Astrocyte (in vitro differentiated cells and primary cell): Measurements from ENCODE around the gene ACTN4. TPM values are rescaled to one million over a fixed set of nuclear protein-coding genes. Genes with fewer than 3 reads are reported as not detected.

Experiments used
- DNase-seq: peaks from one replicate; pipeline ENCODE4 v3.0.0-alpha.2; 2010; ENCODE audit warnings: low read depth
- FAIRE-seq: peaks from 2 replicates; lab custom pipeline; 2011; peaks lifted over from hg19 to GRCh38; lab: Jason Lieb, UNC
- H2AFZ ChIP-seq: 2 replicates; pipeline ENCODE4 v1.6.0; 2012; ENCODE audit warnings: low read depth, low read length, inconsistent platforms
- H3K27ac ChIP-seq: 2 replicates; pipeline ENCODE4 v1.5.1; 2011; ENCODE audit warnings: low read depth, low read length, inconsistent platforms
- H3K27me3 ChIP-seq: 2 replicates; pipeline ENCODE4 v1.6.0; 2011; ENCODE audit warnings: low read length, inconsistent platforms; ENCODE audit not compliant: insufficient read depth
- H3K36me3 ChIP-seq: 2 replicates; pipeline ENCODE4 v1.5.1; 2011; ENCODE audit warnings: low read length, inconsistent platforms; ENCODE audit not compliant: insufficient read depth
- H3K4me1 ChIP-seq: 2 replicates; pipeline ENCODE4 v1.5.1; 2011; ENCODE audit warnings: low read length, inconsistent platforms; ENCODE audit not compliant: insufficient read depth
- H3K4me2 ChIP-seq: 2 replicates; pipeline ENCODE4 v1.6.0; 2012; ENCODE audit warnings: low read length, inconsistent platforms
- H3K4me3 ChIP-seq: 2 replicates; pipeline ENCODE4 v1.5.1; 2011; ENCODE audit warnings: low read depth, mild to moderate bottlenecking, low read length, inconsistent platforms; ENCODE audit not compliant: insufficient read depth
- H3K79me2 ChIP-seq: 2 replicates; pipeline ENCODE4 v1.6.0; 2012; ENCODE audit warnings: mild to moderate bottlenecking, low read length, inconsistent platforms; ENCODE audit not compliant: insufficient read depth
- H3K9ac ChIP-seq: 2 replicates; pipeline ENCODE4 v1.6.0; 2012; ENCODE audit warnings: mild to moderate bottlenecking, low read length, inconsistent platforms
- H3K9me3 ChIP-seq: 2 replicates; pipeline ENCODE4 v1.5.1; 2012; ENCODE audit warnings: low read depth, mild to moderate bottlenecking, low read length, inconsistent platforms; ENCODE audit not compliant: insufficient read depth
- H4K20me1 ChIP-seq: 2 replicates; pipeline ENCODE4 v1.6.0; 2012; ENCODE audit warnings: low read length, inconsistent platforms; ENCODE audit not compliant: insufficient read depth
- H3K27ac Mint-ChIP-seq: one replicate; pipeline ENCODE4 v1.8.0; 2021; ENCODE audit warnings: mild to moderate bottlenecking, mixed read lengths; ENCODE audit not compliant: unreplicated experiment
- H3K27me3 Mint-ChIP-seq: one replicate; pipeline ENCODE4 v1.8.0; 2021; ENCODE audit warnings: low read depth, mixed read lengths; ENCODE audit not compliant: unreplicated experiment
- H3K36me3 Mint-ChIP-seq: one replicate; pipeline ENCODE4 v1.8.0; 2021; ENCODE audit warnings: low read depth, mixed read lengths; ENCODE audit not compliant: unreplicated experiment
- H3K4me1 Mint-ChIP-seq: one replicate; pipeline ENCODE4 v1.8.0; 2021; ENCODE audit warnings: low read depth, mixed read lengths; ENCODE audit not compliant: unreplicated experiment
- H3K4me3 Mint-ChIP-seq: one replicate; pipeline ENCODE4 v1.8.0; 2021; ENCODE audit warnings: mild to moderate bottlenecking, moderate library complexity, mixed read lengths; ENCODE audit not compliant: unreplicated experiment
- H3K9me3 Mint-ChIP-seq: one replicate; pipeline ENCODE4 v1.8.0; 2021; ENCODE audit warnings: mild to moderate bottlenecking, mixed read lengths; ENCODE audit not compliant: unreplicated experiment
- CTCF ChIP-seq: IDR thresholded peaks from 2 replicates; pipeline ENCODE4 v1.5.1; 2011; ENCODE audit warnings: low read depth, mild to moderate bottlenecking, inconsistent platforms, low read length, moderate library complexity; ENCODE audit not compliant: insufficient read depth
- EZH2 ChIP-seq: IDR thresholded peaks from 2 replicates; pipeline ENCODE4 v1.6.1; 2012; ENCODE audit warnings: mild to moderate bottlenecking, low read length, inconsistent platforms; ENCODE audit not compliant: insufficient read depth
- total RNA-seq: library from RNA; stranded (reverse); gene quantifications from 2 replicates; pipeline ENCODE4 v1.2.1, GENCODE V29; 2021

The ACTN4 gene
- total RNA-seq, 1 donor from 2014 or later, result 879 TPM

DNA sequence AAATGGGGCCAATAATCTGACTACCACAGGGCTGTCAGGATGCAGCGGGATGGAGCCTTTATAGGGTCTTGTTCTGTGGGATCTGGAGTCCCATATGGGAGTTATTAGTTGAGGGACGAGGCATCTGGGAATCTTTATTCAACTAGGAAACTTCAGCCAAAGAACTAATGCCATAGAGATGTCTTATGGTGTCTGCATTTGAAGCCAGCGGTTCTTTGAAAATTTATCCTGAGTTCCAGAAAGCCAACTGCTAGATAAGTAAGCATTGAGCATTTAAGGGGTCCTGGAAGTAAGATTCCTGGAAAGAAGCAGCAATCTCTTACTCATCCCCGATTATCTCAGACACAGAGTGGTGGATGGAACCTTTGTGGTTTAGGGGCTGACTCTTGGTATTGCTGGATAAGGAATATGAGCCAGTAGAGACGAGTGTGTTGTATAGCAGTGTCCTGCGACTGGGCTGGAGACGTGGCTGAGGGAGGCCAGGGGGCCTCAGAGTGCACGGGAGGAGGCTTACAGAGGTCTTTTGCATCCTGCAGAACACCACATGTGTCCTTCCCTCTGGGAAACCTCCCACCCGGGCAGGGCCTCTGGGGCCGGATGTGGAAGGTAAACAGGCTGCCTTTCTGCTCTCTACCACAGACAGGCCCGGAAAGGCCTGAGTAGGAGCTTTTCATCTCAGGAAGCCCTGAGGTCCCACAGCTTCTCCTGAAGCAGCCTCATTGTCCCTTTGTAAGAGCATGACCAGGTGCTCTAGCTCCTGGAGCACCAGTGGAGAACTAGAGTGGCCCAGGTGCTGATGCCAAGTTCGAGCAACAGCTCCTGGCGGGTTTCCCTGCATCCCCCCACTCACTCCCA is 28.8 kb downstream of the ACTN4 start:
- Histone ChIP-seq H3K27ac (peak overlapping the region; percentile 46), H3K4me2 (peak overlapping the region; percentile 66), H3K4me3 (no peak overlapping the region), H3K4me1 (peaks cover 57% of the 10 kb centered on the region), H3K9ac (peak overlapping the region; percentile 29), H3K36me3 (peaks cover 16% of the 10 kb centered on the region), H2AFZ (no peak overlapping the region), H3K27me3 (no peaks in the 10 kb centered on the region), H3K9me3 (no peaks in the 10 kb centered on the region), H4K20me1 (peaks cover 84% of the 10 kb centered on the region), H3K79me2 (peaks cover 96% of the 10 kb centered on the region)
- Mint-ChIP-seq H3K36me3 (peaks cover 37% of the 10 kb centered on the region), H3K27ac (peak overlapping the region; percentile 93), H3K4me1 (peaks cover 77% of the 10 kb centered on the region), H3K9me3 (no peaks in the 10 kb centered on the region), H3K27me3 (no peaks in the 10 kb centered on the region), H3K4me3 (no peak overlapping the region)
- DNase-seq (peak; percentile 85), FAIRE-seq (no peak)
- TF ChIP-seq EZH2 (no peak), CTCF (no peak)

DNA sequence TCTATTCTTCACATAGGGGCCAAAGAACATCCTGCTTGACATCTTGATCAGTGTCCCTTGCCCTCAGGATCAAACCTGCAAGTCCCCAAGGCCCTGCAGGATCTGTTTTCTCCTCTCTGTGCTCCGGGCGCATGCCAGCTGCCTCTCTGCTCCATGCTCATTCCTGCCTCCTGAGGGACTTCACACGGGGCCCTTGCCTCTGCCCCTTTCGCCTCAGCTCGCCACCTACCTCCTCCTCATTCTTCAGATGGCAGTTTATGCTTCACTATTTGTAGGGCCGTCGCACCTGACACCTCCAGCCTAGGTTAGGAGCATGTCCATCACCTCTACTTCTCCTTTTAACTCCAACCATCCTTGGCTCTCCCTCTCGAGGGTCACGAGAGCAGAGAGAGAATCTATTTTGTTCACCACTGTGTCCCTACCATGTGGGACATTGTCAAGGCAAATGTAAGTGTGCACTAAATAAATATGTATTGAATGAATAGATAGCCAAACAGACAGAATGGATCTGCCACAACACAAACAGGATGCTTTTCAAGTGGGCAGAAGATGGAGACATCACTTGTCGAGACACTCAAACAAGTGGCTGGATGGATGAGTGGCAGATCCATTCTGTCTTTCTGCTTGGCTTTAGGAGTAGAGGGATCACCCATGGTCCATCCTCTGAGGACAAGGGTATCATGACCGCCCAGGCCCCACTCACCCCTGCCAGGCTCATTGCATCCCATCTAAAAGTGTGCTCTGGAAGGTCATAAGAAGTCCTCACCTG is 29.6 kb downstream of the ACTN4 start:
- H2AFZ ChIP-seq, result no peak overlapping the region
- no peaks in the 10 kb centered on the region for H3K27me3 ChIP-seq
- Mint-ChIP-seq H3K36me3 (peaks cover 36% of the 10 kb centered on the region), H3K27ac (peak overlapping the region; percentile 91), H3K9me3 (no peaks in the 10 kb centered on the region), H3K4me3 (peak overlapping the region; percentile 54), H3K27me3 (no peaks in the 10 kb centered on the region), H3K4me1 (peaks cover 74% of the 10 kb centered on the region)
- peak overlapping the region; percentile 66 for H3K4me2 ChIP-seq
- peaks cover 96% of the 10 kb centered on the region for H3K79me2 ChIP-seq
- H3K4me3 ChIP-seq, result no peak overlapping the region
- H3K9ac ChIP-seq, result peak overlapping the region; percentile 29
- peak overlapping the region; percentile 46 for H3K27ac ChIP-seq
- no peak for FAIRE-seq
- TF ChIP-seq EZH2, result no peak
- H3K9me3 ChIP-seq, result no peaks in the 10 kb centered on the region
- DNase-seq, result no peak
- H4K20me1 ChIP-seq, result peaks cover 79% of the 10 kb centered on the region
- peaks cover 16% of the 10 kb centered on the region for H3K36me3 ChIP-seq
- peaks cover 49% of the 10 kb centered on the region for H3K4me1 ChIP-seq

DNA sequence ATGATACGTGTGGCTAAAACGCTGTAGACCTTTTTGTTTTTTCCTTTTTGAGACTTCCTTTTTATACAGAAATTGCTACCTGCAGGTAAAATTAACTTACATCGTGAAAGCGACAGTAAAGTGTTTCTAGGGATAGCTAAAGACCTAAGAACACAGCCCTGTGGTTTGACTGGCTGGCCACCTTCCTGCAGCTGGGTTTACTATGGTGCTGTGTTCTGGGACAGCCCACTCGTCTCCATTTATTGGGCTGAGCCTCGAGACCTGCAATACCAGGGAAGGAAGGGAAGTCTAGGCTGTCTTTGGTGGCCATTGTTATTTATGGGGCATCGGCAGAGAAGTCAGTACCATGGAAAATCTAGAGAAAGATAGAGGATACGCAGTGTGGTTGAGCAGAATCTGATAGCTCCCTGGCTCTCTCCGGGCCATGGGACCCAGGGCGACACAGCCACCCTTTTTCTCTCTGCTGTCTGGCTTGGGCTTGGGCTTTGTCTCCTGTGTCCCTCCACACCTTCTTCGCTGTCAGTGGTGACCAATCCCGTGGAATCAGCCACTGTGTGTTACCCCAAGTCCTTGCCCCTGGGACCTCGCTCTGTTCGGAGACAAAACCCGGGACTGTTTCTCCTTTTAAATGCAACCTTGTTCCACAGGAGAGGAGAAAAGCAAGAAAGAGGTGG is 30.9 kb downstream of the ACTN4 start:
- Mint-ChIP-seq H3K36me3 (peaks cover 43% of the 10 kb centered on the region), H3K27me3 (no peaks in the 10 kb centered on the region), H3K4me3 (peak overlapping the region; percentile 66), H3K9me3 (no peaks in the 10 kb centered on the region), H3K4me1 (peaks cover 86% of the 10 kb centered on the region), H3K27ac (peak overlapping the region; percentile 91)
- no peak for DNase-seq
- Histone ChIP-seq H4K20me1 (peaks cover 72% of the 10 kb centered on the region), H3K79me2 (peaks cover 97% of the 10 kb centered on the region), H3K27ac (no peak overlapping the region), H3K4me1 (peaks cover 60% of the 10 kb centered on the region), H2AFZ (no peak overlapping the region), H3K36me3 (peaks cover 16% of the 10 kb centered on the region), H3K4me3 (no peak overlapping the region), H3K27me3 (no peaks in the 10 kb centered on the region), H3K4me2 (no peak overlapping the region), H3K9ac (no peak overlapping the region), H3K9me3 (no peaks in the 10 kb centered on the region)
- no peak for TF ChIP-seq CTCF
- TF ChIP-seq EZH2, result no peak
- no peak for FAIRE-seq
